Ammon's horn (tissue), 1 donor: ENCODE results near the gene ZEB2.

Experiments
- DNase-seq: peaks from one replicate; pipeline ENCODE4 v3.0.0-alpha.2; 2016; ENCODE audit warnings: low spot score

Gene ZEB2

GRCh38 chr2:144470816-144471215, 49.1 kb downstream of the ZEB2 start:
- no peak for DNase-seq

- DNase-seq: no peak
Measured at GRCh38 chr2:144470334-144470733, 49.6 kb downstream of the ZEB2 start.

- DNase-seq: no peak
Measured at GRCh38 chr2:144469798-144470197, 50.1 kb downstream of the ZEB2 start.

- no peak for DNase-seq
Measured at GRCh38 chr2:144468823-144469595, 50.9 kb downstream of the ZEB2 start.

- no peak for DNase-seq
Measured at GRCh38 chr2:144467502-144468137, 52.3 kb downstream of the ZEB2 start.

GRCh38 chr2:144466637-144467036, 53.3 kb downstream of the ZEB2 start:
- DNase-seq: peak; percentile 94

- DNase-seq: no peak
Measured at GRCh38 chr2:144465749-144466148, 54.2 kb downstream of the ZEB2 start.

GRCh38 chr2:144464730-144465129, 55.2 kb downstream of the ZEB2 start:
- DNase-seq: no peak

- DNase-seq: no peak
Measured at GRCh38 chr2:144463266-144463665, 56.7 kb downstream of the ZEB2 start.

GRCh38 chr2:144462266-144462665, 57.7 kb downstream of the ZEB2 start:
- no peak for DNase-seq

GRCh38 chr2:144461308-144461766, 58.6 kb downstream of the ZEB2 start:
- peak; percentile 94 for DNase-seq

GRCh38 chr2:144460727-144461307, 59.1 kb downstream of the ZEB2 start:
- DNase-seq: no peak

- DNase-seq: no peak
Measured at GRCh38 chr2:144459937-144460336, 60.0 kb downstream of the ZEB2 start.

GRCh38 chr2:144459286-144459685, 60.6 kb downstream of the ZEB2 start:
- no peak for DNase-seq

GRCh38 chr2:144458541-144458940, 61.4 kb downstream of the ZEB2 start:
- DNase-seq: no peak

GRCh38 chr2:144456680-144457079, 63.2 kb downstream of the ZEB2 start:
- no peak for DNase-seq

- no peak for DNase-seq
Measured at GRCh38 chr2:144455987-144456386, 63.9 kb downstream of the ZEB2 start.

- DNase-seq: no peak
Measured at GRCh38 chr2:144454466-144455287, 65.2 kb downstream of the ZEB2 start.

GRCh38 chr2:144453486-144454158, 66.3 kb downstream of the ZEB2 start:
- DNase-seq: no peak

GRCh38 chr2:144452989-144453336, 67.0 kb downstream of the ZEB2 start:
- no peak for DNase-seq

GRCh38 chr2:144452169-144452988, 67.5 kb downstream of the ZEB2 start:
- DNase-seq: no peak
